WTC11 (cell line): Measurements from ENCODE around the gene RNASEL. TPM values are rescaled to one million over a fixed set of nuclear protein-coding genes. Genes with fewer than 3 reads are reported as not detected.

Experiments
- ATAC-seq: fragments of 200-7000 bp; cut with Tn5 transposase; 2 replicates; pipeline ENCODE4 v1.10.0; 2021; ENCODE audit warnings: mild to moderate bottlenecking, moderate library complexity
- CTCF ChIA-PET: fragments of 300-600 bp; sonication (Branson Sonifier 250); formaldehyde crosslinking; loops from one replicate; lab custom pipeline; 2021; ENCODE audit warnings: antibody characterized with exemption; lab: Charles Lee
- POLR2A ChIA-PET: fragments of 350-600 bp; sonication (Branson Sonifier 250); formaldehyde crosslinking; loops from one replicate; lab custom pipeline; 2021; ENCODE audit warnings: antibody characterized with exemption; lab: Charles Lee
- DNase-seq: peaks from one replicate; pipeline ENCODE4 v3.0.0; 2021; ENCODE audit warnings: low spot score
- H3K27ac Mint-ChIP-seq: 2 replicates; pipeline ENCODE4 v1.8.0; 2021; ENCODE audit warnings: mixed read lengths
- H3K27me3 Mint-ChIP-seq: 2 replicates; pipeline ENCODE4 v1.8.0; 2021; ENCODE audit warnings: low read depth, mild to moderate bottlenecking, moderate library complexity, mixed read lengths
- H3K36me3 Mint-ChIP-seq: 2 replicates; pipeline ENCODE4 v1.8.0; 2021; ENCODE audit warnings: mixed read lengths
- H3K4me1 Mint-ChIP-seq: 2 replicates; pipeline ENCODE4 v1.8.0; 2022; ENCODE audit warnings: mixed read lengths
- H3K4me3 Mint-ChIP-seq: 2 replicates; pipeline ENCODE4 v1.8.0; 2021; ENCODE audit warnings: mild to moderate bottlenecking, moderate library complexity, mixed read lengths
- H3K9me3 Mint-ChIP-seq: 2 replicates; pipeline ENCODE4 v1.8.0; 2021; ENCODE audit warnings: mixed read lengths
- AFF4 ChIP-seq: sonication (generic); formaldehyde crosslinking; IDR thresholded peaks from 2 replicates; pipeline ENCODE4 v1.8.1; 2023; ENCODE audit warnings: mild to moderate bottlenecking, missing genetic modification reagents, borderline replicate concordance
- ARID4B ChIP-seq: sonication (generic); formaldehyde crosslinking; IDR thresholded peaks from 2 replicates; pipeline ENCODE4 v1.8.0; 2023; ENCODE audit warnings: missing genetic modification reagents, mild to moderate bottlenecking, borderline replicate concordance
- ATF3 ChIP-seq: sonication (generic); formaldehyde crosslinking; conservative IDR thresholded peaks from 2 replicates; pipeline ENCODE4 v1.8.1; 2022; ENCODE audit warnings: mild to moderate bottlenecking, missing genetic modification reagents
- FOXJ3 ChIP-seq: sonication (generic); formaldehyde crosslinking; IDR thresholded peaks from 2 replicates; pipeline ENCODE4 v1.9.0; 2021; ENCODE audit warnings: missing genetic modification reagents, mild to moderate bottlenecking, borderline replicate concordance
- NR3C1 ChIP-seq: sonication (generic); formaldehyde crosslinking; conservative IDR thresholded peaks from 2 replicates; pipeline ENCODE4 v1.8.1; 2023; ENCODE audit warnings: low read depth, mild to moderate bottlenecking, missing genetic modification reagents
- STAT6 ChIP-seq: sonication (generic); formaldehyde crosslinking; conservative IDR thresholded peaks from 2 replicates; pipeline ENCODE4 v1.8.1; 2023; ENCODE audit warnings: mild to moderate bottlenecking, low read depth, missing genetic modification reagents, moderate library complexity
- total RNA-seq: library from RNA; stranded (reverse); gene quantifications from 3 replicates; pipeline ENCODE4 v1.2.3, GENCODE V29; 2021
- TF ChIP-seq, protein P1 (sequence below): sonication (generic); formaldehyde crosslinking; IDR thresholded peaks from 2 replicates; pipeline ENCODE4 v1.8.1; 2023; ENCODE audit warnings: mild to moderate bottlenecking, moderate library complexity, missing genetic modification reagents
- TF ChIP-seq, protein P2 (sequence below): fragments of 200-600 bp; IDR thresholded peaks from 2 replicates; pipeline ENCODE4 v1.8.0; 2022; ENCODE audit warnings: antibody characterized with exemption
- TF ChIP-seq, protein P3 (sequence below): sonication (generic); formaldehyde crosslinking; IDR thresholded peaks from 2 replicates; pipeline ENCODE4 v1.8.1; 2023; ENCODE audit warnings: mild to moderate bottlenecking, missing genetic modification reagents

Gene RNASEL
- total RNA-seq, 1 experiment from 2014 or later: 0.77 TPM

DNA sequence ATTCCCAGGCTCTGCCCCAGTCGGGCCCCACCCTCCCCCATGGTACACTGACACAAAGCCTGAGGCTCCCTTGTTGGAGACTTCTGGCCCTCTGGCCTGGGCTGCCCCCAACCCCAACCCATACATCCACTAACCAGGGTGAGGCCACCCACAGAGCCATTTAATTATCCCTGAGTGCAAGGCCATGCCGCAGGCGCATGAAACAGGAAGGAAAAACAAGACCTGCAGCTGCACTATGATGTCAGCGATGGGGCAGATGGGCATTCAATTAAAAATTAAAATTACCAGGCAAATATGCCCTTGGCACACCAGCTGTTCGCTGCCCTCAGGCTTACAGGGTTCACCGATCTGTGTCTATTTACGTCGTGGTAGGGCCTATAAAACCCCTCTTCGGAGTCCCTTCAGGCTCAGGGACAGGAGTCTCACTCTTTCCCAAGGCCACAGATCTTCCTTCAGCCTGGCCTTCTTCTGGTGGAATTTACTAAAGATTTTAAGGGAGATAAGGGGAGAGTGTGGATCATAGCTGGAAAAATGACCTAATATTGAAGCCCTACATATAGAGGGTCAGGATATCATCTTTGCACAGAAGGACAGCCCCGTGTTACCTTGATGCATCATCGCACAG is 44.7 kb upstream of the RNASEL start:
- Mint-ChIP-seq H3K27ac (no peak overlapping the region), H3K4me1 (peaks cover 44% of the 10 kb centered on the region), H3K4me3 (no peak overlapping the region), H3K27me3 (no peaks in the 10 kb centered on the region), H3K36me3 (no peaks in the 10 kb centered on the region), H3K9me3 (no peaks in the 10 kb centered on the region)
- CTCF ChIA-PET: interaction anchor here (1.0 to 1.7 kb wide), 2 partner anchors 32 to 149 kb away, joined by 3 to 6 read pairs; no protein-coding TSS in a partner anchor
- DNase-seq (peak; percentile 47), ATAC-seq (peak; percentile 71)
- TF ChIP-seq ATF3 (CRISPR knock-in tag): no peak
- no peak for TF ChIP-seq AFF4 (CRISPR knock-in tag)
- no peak for TF ChIP-seq NR3C1 (CRISPR knock-in tag)
- TF ChIP-seq, protein P1, sequence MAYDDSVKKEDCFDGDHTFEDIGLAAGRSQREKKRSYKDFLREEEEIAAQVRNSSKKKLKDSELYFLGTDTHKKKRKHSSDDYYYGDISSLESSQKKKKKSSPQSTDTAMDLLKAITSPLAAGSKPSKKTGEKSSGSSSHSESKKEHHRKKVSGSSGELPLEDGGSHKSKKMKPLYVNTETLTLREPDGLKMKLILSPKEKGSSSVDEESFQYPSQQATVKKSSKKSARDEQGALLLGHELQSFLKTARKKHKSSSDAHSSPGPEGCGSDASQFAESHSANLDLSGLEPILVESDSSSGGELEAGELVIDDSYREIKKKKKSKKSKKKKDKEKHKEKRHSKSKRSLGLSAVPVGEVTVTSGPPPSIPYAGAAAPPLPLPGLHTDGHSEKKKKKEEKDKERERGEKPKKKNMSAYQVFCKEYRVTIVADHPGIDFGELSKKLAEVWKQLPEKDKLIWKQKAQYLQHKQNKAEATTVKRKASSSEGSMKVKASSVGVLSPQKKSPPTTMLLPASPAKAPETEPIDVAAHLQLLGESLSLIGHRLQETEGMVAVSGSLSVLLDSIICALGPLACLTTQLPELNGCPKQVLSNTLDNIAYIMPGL: no peak
- TF ChIP-seq, protein P2, sequence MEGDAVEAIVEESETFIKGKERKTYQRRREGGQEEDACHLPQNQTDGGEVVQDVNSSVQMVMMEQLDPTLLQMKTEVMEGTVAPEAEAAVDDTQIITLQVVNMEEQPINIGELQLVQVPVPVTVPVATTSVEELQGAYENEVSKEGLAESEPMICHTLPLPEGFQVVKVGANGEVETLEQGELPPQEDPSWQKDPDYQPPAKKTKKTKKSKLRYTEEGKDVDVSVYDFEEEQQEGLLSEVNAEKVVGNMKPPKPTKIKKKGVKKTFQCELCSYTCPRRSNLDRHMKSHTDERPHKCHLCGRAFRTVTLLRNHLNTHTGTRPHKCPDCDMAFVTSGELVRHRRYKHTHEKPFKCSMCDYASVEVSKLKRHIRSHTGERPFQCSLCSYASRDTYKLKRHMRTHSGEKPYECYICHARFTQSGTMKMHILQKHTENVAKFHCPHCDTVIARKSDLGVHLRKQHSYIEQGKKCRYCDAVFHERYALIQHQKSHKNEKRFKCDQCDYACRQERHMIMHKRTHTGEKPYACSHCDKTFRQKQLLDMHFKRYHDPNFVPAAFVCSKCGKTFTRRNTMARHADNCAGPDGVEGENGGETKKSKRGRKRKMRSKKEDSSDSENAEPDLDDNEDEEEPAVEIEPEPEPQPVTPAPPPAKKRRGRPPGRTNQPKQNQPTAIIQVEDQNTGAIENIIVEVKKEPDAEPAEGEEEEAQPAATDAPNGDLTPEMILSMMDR: no peak
- no peak for TF ChIP-seq ARID4B
- no peak for TF ChIP-seq FOXJ3
- TF ChIP-seq STAT6 (CRISPR knock-in tag): no peak
- TF ChIP-seq, protein P3, sequence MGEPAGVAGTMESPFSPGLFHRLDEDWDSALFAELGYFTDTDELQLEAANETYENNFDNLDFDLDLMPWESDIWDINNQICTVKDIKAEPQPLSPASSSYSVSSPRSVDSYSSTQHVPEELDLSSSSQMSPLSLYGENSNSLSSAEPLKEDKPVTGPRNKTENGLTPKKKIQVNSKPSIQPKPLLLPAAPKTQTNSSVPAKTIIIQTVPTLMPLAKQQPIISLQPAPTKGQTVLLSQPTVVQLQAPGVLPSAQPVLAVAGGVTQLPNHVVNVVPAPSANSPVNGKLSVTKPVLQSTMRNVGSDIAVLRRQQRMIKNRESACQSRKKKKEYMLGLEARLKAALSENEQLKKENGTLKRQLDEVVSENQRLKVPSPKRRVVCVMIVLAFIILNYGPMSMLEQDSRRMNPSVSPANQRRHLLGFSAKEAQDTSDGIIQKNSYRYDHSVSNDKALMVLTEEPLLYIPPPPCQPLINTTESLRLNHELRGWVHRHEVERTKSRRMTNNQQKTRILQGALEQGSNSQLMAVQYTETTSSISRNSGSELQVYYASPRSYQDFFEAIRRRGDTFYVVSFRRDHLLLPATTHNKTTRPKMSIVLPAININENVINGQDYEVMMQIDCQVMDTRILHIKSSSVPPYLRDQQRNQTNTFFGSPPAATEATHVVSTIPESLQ: no peak
- POLR2A ChIA-PET: interaction anchor here (1.5 kb wide), 1 partner anchor 17 kb away, joined by 7 read pairs; no protein-coding TSS in a partner anchor
